Measurements from ENCODE around the gene PSMC3.
"Not testable (repeated sequence)": the region's sequence is repeated elsewhere in the genome, so short reads cannot be mapped to it uniquely, and the experiment has no call there.

PSMC3 gene

GRCh38 chr11:47426062-47426956, at the start of gene PSMC3:
Gene PSMC3, minus strand, starts transcription at chr11:47426439. Its CDS starts 160 bp downstream, at chr11:47426279.
- peak; percentile 70 for TF ChIP-seq POLR2A (IDR thresholded peaks at IDR 0.05; ENCODE audit: low read depth, low read length)
- FAIRE-seq = no peak
- DNase-seq (ENCODE audit: insufficient read length, low spot score) = peak; percentile 82

- no peak for TF ChIP-seq POLR2A (IDR thresholded peaks at IDR 0.05; ENCODE audit: low read depth, low read length)
- FAIRE-seq (no peak), DNase-seq (ENCODE audit: insufficient read length, low spot score) (no peak)
These were observed 44.4 kb upstream of the PSMC3 start for GRCh38 chr11:47470671-47471070.

- no peak for TF ChIP-seq POLR2A (IDR thresholded peaks at IDR 0.05; ENCODE audit: low read depth, low read length)
- no peak for FAIRE-seq
These were observed 43.3 kb upstream of the PSMC3 start for GRCh38 chr11:47469361-47470179.

GRCh38 chr11:47468598-47469214, 42.5 kb upstream of the PSMC3 start:
- FAIRE-seq (no peak), DNase-seq (ENCODE audit: insufficient read length, low spot score) (no peak)
- no peak for TF ChIP-seq POLR2A (IDR thresholded peaks at IDR 0.05; ENCODE audit: low read depth, low read length)

More at GRCh38 chr11:47469361-47470179, 43.3 kb upstream of the PSMC3 start:
- DNase-seq (ENCODE audit: insufficient read length, low spot score) = no peak

GRCh38 chr11:47467357-47467756, 41.1 kb upstream of the PSMC3 start:
- no peak for TF ChIP-seq POLR2A (IDR thresholded peaks at IDR 0.05; ENCODE audit: low read depth, low read length)
- FAIRE-seq = no peak
- no peak for DNase-seq (ENCODE audit: insufficient read length, low spot score)

GRCh38 chr11:47466701-47467250, 40.5 kb upstream of the PSMC3 start:
- DNase-seq (ENCODE audit: insufficient read length, low spot score) (peak; percentile 85), FAIRE-seq (peak; percentile 89)
- no peak for TF ChIP-seq POLR2A (IDR thresholded peaks at IDR 0.05; ENCODE audit: low read depth, low read length)

GRCh38 chr11:47466201-47466600, 40.0 kb upstream of the PSMC3 start:
- TF ChIP-seq POLR2A (IDR thresholded peaks at IDR 0.05; ENCODE audit: low read depth, low read length) = no peak
- FAIRE-seq (no peak), DNase-seq (ENCODE audit: insufficient read length, low spot score) (no peak)

GRCh38 chr11:47464483-47464882, 38.2 kb upstream of the PSMC3 start:
- FAIRE-seq = peak; percentile 75
- TF ChIP-seq POLR2A (IDR thresholded peaks at IDR 0.05; ENCODE audit: low read depth, low read length) = no peak
- peak; percentile 76 for DNase-seq (ENCODE audit: insufficient read length, low spot score)

- no peak for TF ChIP-seq POLR2A (IDR thresholded peaks at IDR 0.05; ENCODE audit: low read depth, low read length)
- DNase-seq (ENCODE audit: insufficient read length, low spot score) = no peak
- FAIRE-seq = no peak
These were observed 35.6 kb upstream of the PSMC3 start for GRCh38 chr11:47461876-47462275.

- FAIRE-seq (no peak), DNase-seq (ENCODE audit: insufficient read length, low spot score) (no peak)
- TF ChIP-seq POLR2A (IDR thresholded peaks at IDR 0.05; ENCODE audit: low read depth, low read length) = no peak
These were observed 34.5 kb upstream of the PSMC3 start for GRCh38 chr11:47460571-47461235.

- not testable (repeated sequence) for FAIRE-seq
These were observed 28.0 kb upstream of the PSMC3 start for GRCh38 chr11:47454258-47454671.

GRCh38 chr11:47453365-47453764, 27.1 kb upstream of the PSMC3 start:
- no peak for FAIRE-seq
- no peak for TF ChIP-seq POLR2A (IDR thresholded peaks at IDR 0.05; ENCODE audit: low read depth, low read length)
- no peak for DNase-seq (ENCODE audit: insufficient read length, low spot score)

More at GRCh38 chr11:47454258-47454671, 28.0 kb upstream of the PSMC3 start:
- DNase-seq (ENCODE audit: insufficient read length, low spot score) = peak; percentile 53

GRCh38 chr11:47451990-47452389, 25.8 kb upstream of the PSMC3 start:
- FAIRE-seq (no peak), DNase-seq (ENCODE audit: insufficient read length, low spot score) (no peak)
- TF ChIP-seq POLR2A (IDR thresholded peaks at IDR 0.05; ENCODE audit: low read depth, low read length) = no peak

Data from H54 (cell line).